Testis (tissue), 3 donors: Measurements from ENCODE around the gene ABCB8. TPM values are rescaled to one million over a fixed set of nuclear protein-coding genes. Genes with fewer than 3 reads are reported as not detected.
A peak's percentile ranks its signal among the peaks of the same experiment; 100 is the strongest.

Experiments
- DNase-seq: peaks from one replicate; pipeline ENCODE4 v3.0.0-alpha.2; 2019
- H3K27ac ChIP-seq, 2 donors: fragments of 200-600 bp; sonication (generic); one replicate each; pipeline ENCODE4 v1.5.1; 2019
- H3K27me3 ChIP-seq: fragments of 200-600 bp; sonication (generic); one replicate; pipeline ENCODE4 v1.5.1; 2019
- H3K36me3 ChIP-seq: fragments of 200-600 bp; sonication (generic); one replicate; pipeline ENCODE4 v1.5.1; 2017; ENCODE audit warnings: low read depth; ENCODE audit errors: missing control alignments
- H3K4me1 ChIP-seq: fragments of 200-600 bp; sonication (generic); one replicate; pipeline ENCODE4 v1.5.1; 2019
- H3K4me3 ChIP-seq, 2 donors: fragments of 200-600 bp; sonication (generic); one replicate each; pipeline ENCODE4 v1.5.1; 2017 to 2019
- H3K9me3 ChIP-seq: fragments of 200-600 bp; sonication (generic); one replicate; pipeline ENCODE4 v1.5.1; 2017
- CTCF ChIP-seq, 3 experiments: fragments of 450-650 bp in 2 of 3; fragments of 200-600 bp in 1 of 3; sonication (generic) in 1 of 3; IDR thresholded peaks; one replicate each; pipeline ENCODE4 v1.5.1; 2016 to 2019; ENCODE audit warnings: antibody characterized with exemption in 3 of 3, mild to moderate bottlenecking in 2 of 3, moderate library complexity in 1 of 3
- POLR2A ChIP-seq: fragments of 450-650 bp; IDR thresholded peaks from one replicate; pipeline ENCODE4 v1.6.1; 2017; ENCODE audit warnings: antibody characterized with exemption, mild to moderate bottlenecking, moderate library complexity
- WGBS, 2 donors: methylation state at CpG; one replicate each; pipeline ENCODE4 v1.1.5; 2018; 5-methylcytosine and 5-hydroxymethylcytosine counted together
- intact Hi-C: fragments of 100-400 bp; cut with DNase I; formaldehyde crosslinking; loops from one replicate; pipeline ENCODE4 v1.15.1; 2023; ENCODE audit warnings: low total_unique reads
- polyA plus RNA-seq: library from polyadenylated mRNA; stranded (reverse); fragments of 350-450 nt; fragmentation: Illumina TruSeq; extraction: RNeasy Lipid Tissue Mini Kit (QIAGEN cat#74804); gene quantifications from one replicate; pipeline ENCODE4 v1.2.3, GENCODE V29; 2014; ENCODE audit warnings: low read depth, low replicate concordance; ENCODE audit not compliant: insufficient read depth
- total RNA-seq, 2 donors: library from RNA; depleted of rRNA; stranded (reverse); fragments of >200 nt; gene quantifications; one replicate each; pipeline ENCODE4 v1.2.3, GENCODE V29; 2016

Gene ABCB8
- total and polyA plus RNA-seq, 3 donors from 2014 or later: 34.9 to 76.8 (median 59.6) TPM

DNA sequence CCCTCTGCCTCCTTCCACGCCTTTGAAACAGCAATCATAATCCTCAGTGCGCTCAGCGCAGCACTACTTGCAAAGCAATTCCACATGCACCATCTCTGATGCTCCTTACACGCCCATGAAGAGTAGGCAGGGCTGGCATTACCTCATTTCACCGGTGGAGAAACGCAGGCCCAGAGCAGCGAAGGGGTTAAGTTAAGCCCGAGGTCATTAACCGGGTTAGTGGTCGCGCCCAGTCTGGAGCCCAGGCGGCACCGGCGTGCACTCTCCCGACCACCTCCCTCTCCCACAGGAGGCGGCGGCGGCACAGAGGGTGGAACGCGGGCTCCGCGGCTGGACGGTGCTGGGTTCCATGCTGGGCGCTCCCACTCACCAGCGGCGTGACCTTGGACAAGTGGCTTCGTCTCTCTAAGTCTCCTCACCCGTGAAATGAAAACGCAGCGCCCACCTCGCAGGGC is 51.8 kb downstream of the ABCB8 start:
- no peak for DNase-seq
- Histone ChIP-seq H3K27ac (peak overlapping the region; percentile 94 to 97), H3K36me3 (no peaks in the 10 kb centered on the region), H3K9me3 (no peaks in the 10 kb centered on the region), H3K4me1 (peaks cover 39% of the 10 kb centered on the region), H3K27me3 (no peaks in the 10 kb centered on the region), H3K4me3 (peak overlapping the region; percentile 81 to 90)
- no peak for TF ChIP-seq POLR2A
- no peak for TF ChIP-seq CTCF (IDR thresholded peaks at IDR 0.05)
- WGBS, 2 donors: 0 to 1% methylated on average over 15 to 31 of the region's 31 CpGs
- intact Hi-C loops: no loop called here

- no peaks in the 10 kb centered on the region for H3K36me3 ChIP-seq
- H3K9me3 ChIP-seq: no peaks in the 10 kb centered on the region
- DNase-seq: peak; percentile 97
Observed at GRCh38 chr7:151080522-151081169, 52.4 kb downstream of the ABCB8 start, which contains the start of gene FASTK. Gene FASTK, minus strand, starts transcription at chr7:151080809. Its CDS starts 43 bp downstream, at chr7:151080766.

GRCh38 chr7:151081170-151082101 is 53.2 kb downstream of the ABCB8 start:
- intact Hi-C loops: no loop called here
- Histone ChIP-seq H3K27ac (peak overlapping the region; percentile 94 to 97), H3K27me3 (no peaks in the 10 kb centered on the region), H3K9me3 (no peaks in the 10 kb centered on the region), H3K4me1 (peaks cover 45% of the 10 kb centered on the region), H3K36me3 (no peaks in the 10 kb centered on the region), H3K4me3 (peak overlapping the region; percentile 81 to 90)
- DNase-seq: no peak
- no peak for TF ChIP-seq CTCF (IDR thresholded peaks at IDR 0.05)
- TF ChIP-seq POLR2A: no peak
- WGBS, 2 donors: 11 to 20% methylated on average over 19 to 64 of the region's 64 CpGs

More at GRCh38 chr7:151080522-151081169, 52.4 kb downstream of the ABCB8 start, which contains the start of gene FASTK:
- H3K4me3 ChIP-seq: peak within 1 kb of the TSS; percentile 81 to 90
- no peaks in the 10 kb centered on the region for H3K27me3 ChIP-seq
- peak in 2 of 3 experiments; percentile 8 to 12 for TF ChIP-seq CTCF (IDR thresholded peaks at IDR 0.05)
- no peak for TF ChIP-seq POLR2A
- H3K4me1 ChIP-seq: peaks cover 42% of the 10 kb centered on the region
- intact Hi-C loops: no loop called here
- 0 to 1% methylated on average over 2 to 66 of the region's 66 CpGs for WGBS, 2 donors
- H3K27ac ChIP-seq: peak within 1 kb of the TSS; percentile 94 to 97

DNA sequence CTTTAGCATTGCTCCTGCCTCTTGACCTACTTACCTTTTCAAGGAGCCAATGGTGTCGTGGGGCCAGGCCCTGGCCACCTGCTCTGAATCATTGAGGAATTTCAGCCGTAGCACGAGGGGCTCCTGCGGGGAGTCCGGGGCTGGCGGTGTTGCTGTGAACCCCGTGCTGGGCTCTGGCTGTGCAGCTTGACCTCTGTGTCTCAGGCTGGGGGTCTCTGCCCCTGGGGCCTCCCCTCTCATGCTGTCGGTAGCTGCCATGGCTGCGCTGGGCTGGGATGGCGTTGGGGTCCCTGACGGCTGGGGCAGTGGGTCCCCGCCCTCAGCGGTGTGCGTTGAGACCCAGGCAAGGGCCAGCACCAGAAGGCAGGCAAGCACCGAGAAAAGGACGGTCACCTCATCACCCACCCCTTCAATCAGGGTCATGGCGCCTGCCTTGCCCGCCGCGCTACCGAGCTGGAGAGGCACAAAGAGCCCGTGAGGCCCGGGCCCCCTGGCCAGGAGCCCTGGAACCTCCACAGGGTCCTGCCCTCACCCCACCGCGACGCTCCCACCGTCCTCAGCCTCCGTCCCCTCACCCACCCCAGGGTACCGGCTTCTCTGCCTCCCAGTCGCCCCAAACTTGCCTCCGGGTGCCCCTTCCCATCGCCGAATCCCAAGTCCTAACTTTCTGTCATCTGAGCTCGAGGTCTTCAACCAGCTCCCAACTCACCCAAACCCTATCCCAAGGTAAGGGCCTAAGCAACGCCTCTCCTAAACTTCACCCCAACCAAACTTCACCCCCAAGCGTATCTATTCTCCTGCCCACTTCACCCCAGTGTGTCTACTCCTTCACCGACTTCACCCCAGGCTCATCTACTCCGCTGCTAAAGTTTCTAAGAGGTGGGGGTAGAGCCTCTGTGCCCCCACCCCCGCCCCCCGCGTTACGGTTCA is 54.2 kb downstream of the ABCB8 start:
- Histone ChIP-seq H3K36me3 (no peaks in the 10 kb centered on the region), H3K9me3 (no peaks in the 10 kb centered on the region), H3K4me3 (peak overlapping the region; percentile 89 to 92), H3K4me1 (peaks cover 45% of the 10 kb centered on the region), H3K27me3 (no peaks in the 10 kb centered on the region), H3K27ac (peak overlapping the region; percentile 94 to 97)
- TF ChIP-seq CTCF (IDR thresholded peaks at IDR 0.05) (no peak), POLR2A (no peak)
- DNase-seq: no peak
- WGBS, 2 donors: 30 to 37% methylated on average over 13 to 36 of the region's 42 CpGs
- intact Hi-C loops: no loop called here
